HepG2 (cell line): Measurements from ENCODE around the gene PKP4. TPM values are rescaled to one million over a fixed set of nuclear protein-coding genes. Genes with fewer than 3 reads are reported as not detected.

Experiments
- CENPT ChIP-seq: sonication (generic); formaldehyde crosslinking; IDR thresholded peaks from 2 replicates; pipeline ENCODE4 v1.8.0; 2022; ENCODE audit warnings: low read depth, mild to moderate bottlenecking, moderate library complexity, missing genetic modification reagents
- FOXK2 ChIP-seq: fragments of 450-650 bp; IDR thresholded peaks from 2 replicates; pipeline ENCODE4 v1.6.1; 2016
- KLF9 ChIP-seq: IDR thresholded peaks from 2 replicates; pipeline ENCODE4 v1.6.1; 2016; ENCODE audit warnings: low read depth
- SCMH1 ChIP-seq: sonication (generic); formaldehyde crosslinking; IDR thresholded peaks from 2 replicates; pipeline ENCODE4 v1.9.0; 2021; ENCODE audit warnings: missing genetic modification reagents, mild to moderate bottlenecking, borderline replicate concordance
- SPEN ChIP-seq: sonication (generic); formaldehyde crosslinking; IDR thresholded peaks from 2 replicates; pipeline ENCODE4 v1.5.1; 2020; ENCODE audit warnings: low read depth, mild to moderate bottlenecking, missing genetic modification reagents
- TAF15 ChIP-seq: fragments of 200-400 bp; formaldehyde crosslinking; IDR thresholded peaks from one replicate; pipeline ENCODE4 v1.6.1; 2018; ENCODE audit warnings: mild to moderate bottlenecking, low read depth, low read length; ENCODE audit not compliant: poor library complexity, severe bottlenecking
- ZKSCAN8 ChIP-seq: IDR thresholded peaks from 2 replicates; pipeline ENCODE4 v1.6.1; 2016; ENCODE audit warnings: borderline replicate concordance, missing genetic modification reagents, missing compliant biosample characterization
- ZNF12 ChIP-seq: sonication (generic); formaldehyde crosslinking; IDR thresholded peaks from 2 replicates; pipeline ENCODE4 v1.5.0; 2020; ENCODE audit warnings: missing genetic modification reagents
- ZNF263 ChIP-seq: sonication (generic); formaldehyde crosslinking; IDR thresholded peaks from 2 replicates; pipeline ENCODE4 v1.4.0; 2020; ENCODE audit warnings: missing genetic modification reagents
- polyA plus RNA-seq, 8 experiments: library from polyadenylated mRNA; depleted of rRNA in 3 of 8; stranded (reverse) in 7 of 8; unstranded in 1 of 8; fragments of >200 nt; fragmentation: Illumina TruSeq in 4 of 8; extraction: Trizol in 4 of 8; gene quantifications; 2 replicates each; pipeline versions ENCODE4 v1.2.1 to v1.2.3, GENCODE V29; 2011 to 2016; ENCODE audit warnings: low read depth in 4 of 8, missing spikeins in 1 of 8, mixed read lengths in 1 of 8; ENCODE audit not compliant: insufficient read depth in 1 of 8
- total RNA-seq, 5 experiments: library from RNA; depleted of rRNA; stranded (reverse); fragments of >200 nt; fragmentation: Illumina TruSeq; extraction: Trizol; gene quantifications; 2 replicates each; pipeline ENCODE4 v1.2.3, GENCODE V29; 2016; ENCODE audit warnings: low read depth in 1 of 5
- TF ChIP-seq, protein P1 (sequence below): sonication (generic); formaldehyde crosslinking; IDR thresholded peaks from 2 replicates; pipeline ENCODE4 v1.5.0; 2020; ENCODE audit warnings: mild to moderate bottlenecking, missing genetic modification reagents
- TF ChIP-seq, protein P2 (sequence below): sonication (generic); formaldehyde crosslinking; IDR thresholded peaks from 2 replicates; pipeline ENCODE4 v1.5.0; 2020; ENCODE audit warnings: mild to moderate bottlenecking, missing genetic modification reagents, moderate library complexity
- TF ChIP-seq, protein P3 (sequence below): sonication (generic); formaldehyde crosslinking; IDR thresholded peaks from 2 replicates; pipeline ENCODE4 v1.4.0; 2020; ENCODE audit warnings: mild to moderate bottlenecking, missing genetic modification reagents, borderline replicate concordance
- TF ChIP-seq, protein P4 (sequence below): sonication (generic); formaldehyde crosslinking; conservative IDR thresholded peaks from 2 replicates; pipeline ENCODE4 v1.8.0; 2022; ENCODE audit warnings: mild to moderate bottlenecking, moderate library complexity, missing genetic modification reagents
- TF ChIP-seq, protein P5 (sequence below): sonication (generic); formaldehyde crosslinking; IDR thresholded peaks from 2 replicates; pipeline ENCODE4 v1.5.1; 2020; ENCODE audit warnings: missing genetic modification reagents, mild to moderate bottlenecking, borderline replicate concordance
- TF ChIP-seq, protein P6 (sequence below): fragments of 450-650 bp; IDR thresholded peaks from 2 replicates; pipeline ENCODE4 v1.6.1; 2016

Gene PKP4
- total and polyA plus RNA-seq, 2 of the 13 experiments (the other 11 are each of a cell fraction or from before 2014, with no cell fraction given), result 80.9 to 90.5 TPM

DNA sequence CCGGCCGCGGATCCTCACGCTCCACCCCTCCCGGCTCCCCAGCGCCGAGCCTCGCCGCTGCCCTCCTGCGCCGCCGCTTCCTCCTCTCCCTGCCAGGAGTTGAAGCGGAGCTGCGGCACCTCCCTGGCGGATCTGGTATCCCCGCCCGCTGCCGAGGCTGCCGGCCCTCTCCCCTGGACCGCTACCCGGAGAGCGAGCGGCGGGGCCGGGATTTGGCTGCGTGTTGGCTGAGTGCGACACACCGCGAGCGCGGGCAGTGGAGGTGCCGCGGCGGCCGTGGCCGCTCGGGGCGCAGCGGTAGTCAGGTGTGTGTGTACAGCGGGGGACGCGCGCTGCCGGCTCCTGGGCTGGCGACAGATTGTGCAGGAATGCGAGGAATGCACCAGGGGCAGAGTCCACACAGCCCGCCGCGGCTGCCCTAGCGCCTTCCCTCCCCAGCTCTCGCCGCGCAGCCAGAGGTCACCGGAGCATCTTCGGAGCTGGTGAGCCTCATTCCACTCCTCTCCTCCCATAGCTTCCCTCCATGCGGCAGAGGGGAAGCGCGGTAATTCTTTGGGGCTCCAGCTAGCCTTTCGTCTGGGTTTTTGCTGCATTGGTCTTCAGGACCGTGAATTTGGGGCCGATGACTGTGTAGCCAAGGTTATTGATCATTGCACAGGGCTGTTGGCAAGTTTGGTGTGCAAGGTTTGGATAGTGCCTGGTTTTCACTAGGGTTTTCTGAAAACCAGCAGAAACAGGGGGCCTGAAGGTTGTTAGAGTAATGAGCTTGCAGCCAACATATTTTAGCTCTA is 1.3 kb downstream of the PKP4 start (continued):
- TF ChIP-seq, protein P1, sequence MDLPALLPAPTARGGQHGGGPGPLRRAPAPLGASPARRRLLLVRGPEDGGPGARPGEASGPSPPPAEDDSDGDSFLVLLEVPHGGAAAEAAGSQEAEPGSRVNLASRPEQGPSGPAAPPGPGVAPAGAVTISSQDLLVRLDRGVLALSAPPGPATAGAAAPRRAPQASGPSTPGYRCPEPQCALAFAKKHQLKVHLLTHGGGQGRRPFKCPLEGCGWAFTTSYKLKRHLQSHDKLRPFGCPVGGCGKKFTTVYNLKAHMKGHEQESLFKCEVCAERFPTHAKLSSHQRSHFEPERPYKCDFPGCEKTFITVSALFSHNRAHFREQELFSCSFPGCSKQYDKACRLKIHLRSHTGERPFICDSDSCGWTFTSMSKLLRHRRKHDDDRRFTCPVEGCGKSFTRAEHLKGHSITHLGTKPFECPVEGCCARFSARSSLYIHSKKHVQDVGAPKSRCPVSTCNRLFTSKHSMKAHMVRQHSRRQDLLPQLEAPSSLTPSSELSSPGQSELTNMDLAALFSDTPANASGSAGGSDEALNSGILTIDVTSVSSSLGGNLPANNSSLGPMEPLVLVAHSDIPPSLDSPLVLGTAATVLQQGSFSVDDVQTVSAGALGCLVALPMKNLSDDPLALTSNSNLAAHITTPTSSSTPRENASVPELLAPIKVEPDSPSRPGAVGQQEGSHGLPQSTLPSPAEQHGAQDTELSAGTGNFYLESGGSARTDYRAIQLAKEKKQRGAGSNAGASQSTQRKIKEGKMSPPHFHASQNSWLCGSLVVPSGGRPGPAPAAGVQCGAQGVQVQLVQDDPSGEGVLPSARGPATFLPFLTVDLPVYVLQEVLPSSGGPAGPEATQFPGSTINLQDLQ (CRISPR knock-in tag), result no peak
- TF ChIP-seq, protein P2, sequence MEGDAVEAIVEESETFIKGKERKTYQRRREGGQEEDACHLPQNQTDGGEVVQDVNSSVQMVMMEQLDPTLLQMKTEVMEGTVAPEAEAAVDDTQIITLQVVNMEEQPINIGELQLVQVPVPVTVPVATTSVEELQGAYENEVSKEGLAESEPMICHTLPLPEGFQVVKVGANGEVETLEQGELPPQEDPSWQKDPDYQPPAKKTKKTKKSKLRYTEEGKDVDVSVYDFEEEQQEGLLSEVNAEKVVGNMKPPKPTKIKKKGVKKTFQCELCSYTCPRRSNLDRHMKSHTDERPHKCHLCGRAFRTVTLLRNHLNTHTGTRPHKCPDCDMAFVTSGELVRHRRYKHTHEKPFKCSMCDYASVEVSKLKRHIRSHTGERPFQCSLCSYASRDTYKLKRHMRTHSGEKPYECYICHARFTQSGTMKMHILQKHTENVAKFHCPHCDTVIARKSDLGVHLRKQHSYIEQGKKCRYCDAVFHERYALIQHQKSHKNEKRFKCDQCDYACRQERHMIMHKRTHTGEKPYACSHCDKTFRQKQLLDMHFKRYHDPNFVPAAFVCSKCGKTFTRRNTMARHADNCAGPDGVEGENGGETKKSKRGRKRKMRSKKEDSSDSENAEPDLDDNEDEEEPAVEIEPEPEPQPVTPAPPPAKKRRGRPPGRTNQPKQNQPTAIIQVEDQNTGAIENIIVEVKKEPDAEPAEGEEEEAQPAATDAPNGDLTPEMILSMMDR (CRISPR knock-in tag), result peak; percentile 72
- TF ChIP-seq TAF15 (no peak), ZKSCAN8 (CRISPR knock-in tag) (peak; percentile 94; the same call in 1 of the 2 replicates), ZNF12 (peak; percentile 86), SPEN (peak; percentile 89), ZNF263 (CRISPR knock-in tag) (peak; percentile 73), SCMH1 (CRISPR knock-in tag) (no peak), CENPT (peak; percentile 75; the same call in 1 of the 2 replicates), FOXK2 (peak; percentile 49; the same call in 1 of the 2 replicates), KLF9 (CRISPR knock-in tag) (peak; percentile 83)
- TF ChIP-seq, protein P3, sequence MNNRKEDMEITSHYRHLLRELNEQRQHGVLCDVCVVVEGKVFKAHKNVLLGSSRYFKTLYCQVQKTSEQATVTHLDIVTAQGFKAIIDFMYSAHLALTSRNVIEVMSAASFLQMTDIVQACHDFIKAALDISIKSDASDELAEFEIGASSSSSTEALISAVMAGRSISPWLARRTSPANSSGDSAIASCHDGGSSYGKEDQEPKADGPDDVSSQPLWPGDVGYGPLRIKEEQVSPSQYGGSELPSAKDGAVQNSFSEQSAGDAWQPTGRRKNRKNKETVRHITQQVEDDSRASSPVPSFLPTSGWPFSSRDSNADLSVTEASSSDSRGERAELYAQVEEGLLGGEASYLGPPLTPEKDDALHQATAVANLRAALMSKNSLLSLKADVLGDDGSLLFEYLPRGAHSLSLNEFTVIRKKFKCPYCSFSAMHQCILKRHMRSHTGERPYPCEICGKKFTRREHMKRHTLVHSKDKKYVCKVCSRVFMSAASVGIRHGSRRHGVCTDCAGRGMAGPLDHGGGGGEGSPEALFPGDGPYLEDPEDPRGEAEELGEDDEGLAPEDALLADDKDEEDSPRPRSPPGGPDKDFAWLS (CRISPR knock-in tag), result peak; percentile 99
- TF ChIP-seq, protein P4, sequence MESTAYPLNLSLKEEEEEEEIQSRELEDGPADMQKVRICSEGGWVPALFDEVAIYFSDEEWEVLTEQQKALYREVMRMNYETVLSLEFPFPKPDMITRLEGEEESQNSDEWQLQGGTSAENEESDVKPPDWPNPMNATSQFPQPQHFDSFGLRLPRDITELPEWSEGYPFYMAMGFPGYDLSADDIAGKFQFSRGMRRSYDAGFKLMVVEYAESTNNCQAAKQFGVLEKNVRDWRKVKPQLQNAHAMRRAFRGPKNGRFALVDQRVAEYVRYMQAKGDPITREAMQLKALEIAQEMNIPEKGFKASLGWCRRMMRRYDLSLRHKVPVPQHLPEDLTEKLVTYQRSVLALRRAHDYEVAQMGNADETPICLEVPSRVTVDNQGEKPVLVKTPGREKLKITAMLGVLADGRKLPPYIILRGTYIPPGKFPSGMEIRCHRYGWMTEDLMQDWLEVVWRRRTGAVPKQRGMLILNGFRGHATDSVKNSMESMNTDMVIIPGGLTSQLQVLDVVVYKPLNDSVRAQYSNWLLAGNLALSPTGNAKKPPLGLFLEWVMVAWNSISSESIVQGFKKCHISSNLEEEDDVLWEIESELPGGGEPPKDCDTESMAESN (CRISPR knock-in tag), result peak; percentile 97
- TF ChIP-seq, protein P5, sequence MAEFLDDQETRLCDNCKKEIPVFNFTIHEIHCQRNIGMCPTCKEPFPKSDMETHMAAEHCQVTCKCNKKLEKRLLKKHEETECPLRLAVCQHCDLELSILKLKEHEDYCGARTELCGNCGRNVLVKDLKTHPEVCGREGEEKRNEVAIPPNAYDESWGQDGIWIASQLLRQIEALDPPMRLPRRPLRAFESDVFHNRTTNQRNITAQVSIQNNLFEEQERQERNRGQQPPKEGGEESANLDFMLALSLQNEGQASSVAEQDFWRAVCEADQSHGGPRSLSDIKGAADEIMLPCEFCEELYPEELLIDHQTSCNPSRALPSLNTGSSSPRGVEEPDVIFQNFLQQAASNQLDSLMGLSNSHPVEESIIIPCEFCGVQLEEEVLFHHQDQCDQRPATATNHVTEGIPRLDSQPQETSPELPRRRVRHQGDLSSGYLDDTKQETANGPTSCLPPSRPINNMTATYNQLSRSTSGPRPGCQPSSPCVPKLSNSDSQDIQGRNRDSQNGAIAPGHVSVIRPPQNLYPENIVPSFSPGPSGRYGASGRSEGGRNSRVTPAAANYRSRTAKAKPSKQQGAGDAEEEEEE, result no peak; the same call in 1 of the 2 replicates
- TF ChIP-seq, protein P6, sequence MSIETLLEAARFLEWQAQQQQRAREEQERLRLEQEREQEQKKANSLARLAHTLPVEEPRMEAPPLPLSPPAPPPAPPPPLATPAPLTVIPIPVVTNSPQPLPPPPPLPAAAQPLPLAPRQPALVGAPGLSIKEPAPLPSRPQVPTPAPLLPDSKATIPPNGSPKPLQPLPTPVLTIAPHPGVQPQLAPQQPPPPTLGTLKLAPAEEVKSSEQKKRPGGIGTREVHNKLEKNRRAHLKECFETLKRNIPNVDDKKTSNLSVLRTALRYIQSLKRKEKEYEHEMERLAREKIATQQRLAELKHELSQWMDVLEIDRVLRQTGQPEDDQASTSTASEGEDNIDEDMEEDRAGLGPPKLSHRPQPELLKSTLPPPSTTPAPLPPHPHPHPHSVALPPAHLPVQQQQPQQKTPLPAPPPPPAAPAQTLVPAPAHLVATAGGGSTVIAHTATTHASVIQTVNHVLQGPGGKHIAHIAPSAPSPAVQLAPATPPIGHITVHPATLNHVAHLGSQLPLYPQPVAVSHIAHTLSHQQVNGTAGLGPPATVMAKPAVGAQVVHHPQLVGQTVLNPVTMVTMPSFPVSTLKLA, result peak; percentile 65
